ENCODE measurements around the gene ARHGAP40.

GRCh38 chr20:38642498-38642897 lies 40.9 kb downstream of the ARHGAP40 start:
- TF ChIP-seq, protein P1, sequence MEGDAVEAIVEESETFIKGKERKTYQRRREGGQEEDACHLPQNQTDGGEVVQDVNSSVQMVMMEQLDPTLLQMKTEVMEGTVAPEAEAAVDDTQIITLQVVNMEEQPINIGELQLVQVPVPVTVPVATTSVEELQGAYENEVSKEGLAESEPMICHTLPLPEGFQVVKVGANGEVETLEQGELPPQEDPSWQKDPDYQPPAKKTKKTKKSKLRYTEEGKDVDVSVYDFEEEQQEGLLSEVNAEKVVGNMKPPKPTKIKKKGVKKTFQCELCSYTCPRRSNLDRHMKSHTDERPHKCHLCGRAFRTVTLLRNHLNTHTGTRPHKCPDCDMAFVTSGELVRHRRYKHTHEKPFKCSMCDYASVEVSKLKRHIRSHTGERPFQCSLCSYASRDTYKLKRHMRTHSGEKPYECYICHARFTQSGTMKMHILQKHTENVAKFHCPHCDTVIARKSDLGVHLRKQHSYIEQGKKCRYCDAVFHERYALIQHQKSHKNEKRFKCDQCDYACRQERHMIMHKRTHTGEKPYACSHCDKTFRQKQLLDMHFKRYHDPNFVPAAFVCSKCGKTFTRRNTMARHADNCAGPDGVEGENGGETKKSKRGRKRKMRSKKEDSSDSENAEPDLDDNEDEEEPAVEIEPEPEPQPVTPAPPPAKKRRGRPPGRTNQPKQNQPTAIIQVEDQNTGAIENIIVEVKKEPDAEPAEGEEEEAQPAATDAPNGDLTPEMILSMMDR (IDR thresholded peaks at IDR 0.05), result no peak
- no peak for TF ChIP-seq POLR2A (IDR thresholded peaks at IDR 0.05)
